Endometrium (tissue), 2 donors: Measurements from ENCODE around the gene FGFBP3.

ENCODE experiments used
- FAIRE-seq: peaks from 2 replicates; lab custom pipeline; 2012; peaks lifted over from hg19 to GRCh38; lab: Jason Lieb, UNC
- donor health status: control.
- donor health status: control.

The FGFBP3 gene

GRCh38 chr10:91909117-91909677 is at the start of gene FGFBP3:
Gene FGFBP3, minus strand, starts transcription at chr10:91909486. Its CDS starts 517 bp downstream, at chr10:91908969.
- no peak for FAIRE-seq

GRCh38 chr10:91957091-91957490 is 47.8 kb upstream of the FGFBP3 start:
- no peak for FAIRE-seq

DNA sequence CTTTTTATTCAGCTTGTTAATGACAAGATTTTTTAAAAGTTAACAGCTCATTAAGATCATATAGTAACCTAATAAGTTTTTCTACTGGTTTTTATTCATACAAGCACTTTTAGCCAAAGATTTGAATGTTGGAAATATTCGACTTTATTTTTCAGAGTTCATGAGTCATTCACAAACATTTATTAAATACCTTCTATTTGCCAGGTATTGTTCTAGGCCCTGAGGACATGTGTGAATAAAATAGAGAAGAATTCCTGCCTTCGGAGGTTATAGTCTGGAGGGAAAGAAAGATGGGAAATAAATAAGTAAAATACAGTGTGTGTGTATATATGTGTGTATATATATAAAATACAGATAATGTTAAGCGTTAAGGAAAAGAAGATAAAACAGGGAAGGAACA is 45.8 kb upstream of the FGFBP3 start:
- no peak for FAIRE-seq

DNA sequence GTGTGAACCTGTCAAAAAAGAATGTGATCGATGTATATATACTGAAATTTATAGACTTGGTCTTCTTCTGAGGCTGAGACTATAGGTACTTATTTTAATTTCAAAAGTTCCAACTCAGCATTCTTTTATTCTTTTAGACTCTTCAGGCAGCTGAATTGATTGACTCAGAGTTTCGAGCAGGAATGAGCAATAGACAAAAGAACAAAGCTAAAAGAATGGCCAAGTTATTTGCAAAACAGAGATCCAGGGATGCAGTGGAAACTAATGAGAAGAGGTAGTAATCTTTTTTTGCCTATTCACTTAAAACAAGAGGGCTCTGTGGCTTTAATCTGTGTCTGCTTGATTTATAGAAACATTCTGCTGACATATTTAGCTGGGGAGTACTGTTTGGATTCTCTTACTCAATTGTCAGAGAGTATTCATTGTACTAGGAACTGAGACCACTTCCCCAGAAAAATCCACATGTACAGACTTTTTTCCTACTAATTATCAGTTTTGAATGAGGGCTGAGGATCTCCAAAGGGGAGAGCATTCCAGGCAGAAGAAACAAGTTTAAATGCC is 44.4 kb upstream of the FGFBP3 start:
- no peak for FAIRE-seq

DNA sequence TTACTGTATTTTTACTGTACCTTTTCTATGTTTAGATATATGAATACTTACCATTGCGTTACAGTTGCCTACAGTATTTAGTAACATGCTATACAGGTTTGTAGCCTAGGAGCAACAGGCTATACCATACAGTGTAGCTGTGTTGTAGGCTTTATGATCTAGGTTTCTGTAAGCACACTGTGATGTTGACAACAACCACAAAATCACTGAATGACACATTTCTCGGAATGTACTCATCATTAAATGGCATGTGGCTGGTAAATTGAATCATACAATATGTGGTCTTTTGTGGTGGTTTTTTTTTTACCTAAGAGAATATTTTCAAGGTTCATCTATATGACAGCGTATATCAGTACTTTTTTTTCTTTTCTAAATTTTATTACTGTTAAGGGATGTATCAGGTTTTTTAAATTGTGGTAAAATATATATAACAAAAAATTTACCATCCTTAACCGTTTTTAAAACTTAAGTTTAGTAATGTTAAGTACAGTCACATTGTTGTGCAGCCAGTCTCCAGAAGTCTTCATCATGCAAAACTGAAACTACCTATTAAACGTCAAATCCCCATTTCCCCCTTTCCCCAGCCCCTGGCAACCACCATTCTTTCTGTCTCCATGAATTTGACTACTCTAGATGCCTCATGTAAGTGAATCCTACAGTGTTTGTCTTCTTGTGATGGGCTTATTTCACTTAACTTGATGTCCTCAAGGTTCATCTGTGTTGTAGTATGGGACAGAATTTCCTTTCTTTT is 35.8 kb upstream of the FGFBP3 start:
- FAIRE-seq = no peak

GRCh38 chr10:91941426-91941825 is 32.1 kb upstream of the FGFBP3 start:
- FAIRE-seq = no peak

DNA sequence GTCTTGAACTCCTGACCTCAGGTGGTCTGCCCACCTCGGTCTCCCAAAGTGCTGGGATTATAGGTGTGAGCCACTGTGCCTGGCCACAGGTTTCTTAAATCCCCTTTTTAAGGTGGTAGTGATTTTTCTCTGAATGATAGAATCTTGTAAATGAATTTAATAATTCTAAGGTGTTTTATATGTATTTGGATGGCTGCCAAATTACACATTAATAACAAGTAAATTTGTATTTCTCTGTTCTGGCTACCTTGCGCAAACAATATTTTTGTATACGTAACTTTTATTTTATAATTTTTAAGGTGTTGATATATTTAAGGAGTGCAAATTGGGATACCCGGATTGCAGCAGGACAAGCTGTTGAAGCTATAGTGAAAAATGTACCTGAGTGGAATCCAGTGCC is 30.4 kb upstream of the FGFBP3 start:
- FAIRE-seq = no peak

GRCh38 chr10:91935886-91936285 is 26.6 kb upstream of the FGFBP3 start:
- no peak for FAIRE-seq

- no peak for FAIRE-seq
These were observed 23.5 kb upstream of the FGFBP3 start for GRCh38 chr10:91932737-91933136.

DNA sequence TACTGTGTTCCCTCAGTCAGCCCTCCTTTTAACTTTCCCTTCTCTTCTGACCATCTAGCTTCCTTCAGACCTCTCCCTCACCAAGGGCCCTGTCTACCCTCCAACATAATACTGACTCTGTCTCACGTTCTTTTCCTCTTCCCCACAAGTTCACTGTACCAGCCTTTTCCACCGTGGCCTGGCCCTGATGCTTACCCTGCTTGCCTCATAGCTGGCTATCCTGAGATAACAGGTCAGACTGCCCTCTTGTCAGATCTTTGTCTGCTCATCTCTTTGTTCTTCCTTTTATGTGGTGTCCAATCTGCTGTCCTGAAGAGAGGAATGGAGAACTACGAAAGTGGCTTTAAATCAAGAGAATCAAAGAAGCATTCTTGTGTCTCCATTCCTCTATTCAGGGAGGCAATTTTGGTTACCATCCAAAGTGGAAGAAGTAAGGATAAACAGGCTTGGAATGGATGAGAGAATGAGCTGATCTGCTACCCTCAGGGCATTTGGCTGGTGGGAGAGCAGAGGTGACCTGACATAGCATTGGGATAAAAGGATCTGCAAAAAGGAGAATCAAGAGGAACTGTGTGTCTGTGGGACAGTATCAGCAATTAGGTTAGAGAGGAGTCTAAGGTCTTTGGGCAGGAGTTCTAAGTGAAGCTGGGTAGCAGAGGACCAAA is 22.4 kb upstream of the FGFBP3 start:
- FAIRE-seq = no peak

DNA sequence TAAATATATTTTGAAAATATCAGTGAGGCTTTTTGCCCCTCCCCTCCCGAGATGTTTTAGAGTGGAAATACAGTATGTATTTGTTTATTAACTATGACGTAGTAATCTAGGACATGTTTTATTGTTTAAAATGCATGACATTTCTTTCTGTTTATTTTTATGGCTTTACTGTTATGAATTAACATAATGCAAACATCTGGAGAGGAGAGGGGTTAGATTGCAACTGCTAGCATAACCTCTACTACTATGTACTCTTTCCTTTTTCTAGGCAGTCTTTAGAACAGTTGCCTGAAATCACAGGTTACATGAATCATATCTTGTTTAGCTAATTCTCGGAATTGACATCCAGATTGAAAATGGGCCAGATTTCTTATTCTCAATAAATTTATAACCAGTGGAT is 21.7 kb upstream of the FGFBP3 start:
- FAIRE-seq = no peak

GRCh38 chr10:91925022-91925320 is 15.7 kb upstream of the FGFBP3 start:
- no peak for FAIRE-seq

DNA sequence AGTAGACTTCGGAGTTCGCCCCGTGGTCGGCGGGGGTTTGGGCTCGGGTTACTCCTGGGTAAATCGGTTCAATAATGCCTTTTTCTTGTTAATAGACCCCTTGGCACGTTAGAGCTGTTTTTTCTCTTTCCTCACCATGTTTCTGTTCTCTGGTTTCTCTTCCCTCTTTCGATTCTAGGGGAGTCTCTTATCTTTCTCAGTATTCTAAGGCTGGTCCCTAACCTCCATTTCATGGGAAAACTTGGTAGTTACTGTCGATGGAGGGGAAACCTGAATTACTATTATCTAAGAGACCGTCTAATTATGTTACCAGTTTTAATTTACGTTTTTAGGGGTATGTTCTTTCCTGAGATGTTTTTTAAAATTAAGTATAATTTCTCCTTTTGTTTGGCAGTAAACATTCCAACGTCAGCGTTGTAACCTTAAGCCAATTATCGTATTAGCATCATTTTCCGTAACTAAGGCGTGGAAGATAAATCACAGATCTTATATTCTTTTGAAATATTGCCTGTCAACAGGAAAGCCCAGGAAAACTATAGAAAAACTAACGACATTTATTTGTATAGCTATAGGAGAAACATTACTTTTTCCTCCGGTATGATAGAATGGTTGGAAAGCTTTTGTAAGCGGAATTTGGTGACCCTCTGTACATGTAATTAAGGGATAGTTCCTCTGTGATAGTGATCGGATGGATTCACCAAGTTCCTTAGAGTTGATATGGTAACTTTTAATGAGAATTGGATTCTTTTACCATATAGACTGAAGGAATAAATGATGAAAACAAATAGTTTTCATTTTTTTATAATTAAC is 15.1 kb upstream of the FGFBP3 start:
- FAIRE-seq = peak; percentile 12

- peak; percentile 62 for FAIRE-seq
These were observed 14.3 kb upstream of the FGFBP3 start, which contains the start of gene BTAF1 for GRCh38 chr10:91923371-91924211. Gene BTAF1, plus strand, starts transcription at chr10:91923770. Its CDS starts 307 bp downstream, at chr10:91924077.

DNA sequence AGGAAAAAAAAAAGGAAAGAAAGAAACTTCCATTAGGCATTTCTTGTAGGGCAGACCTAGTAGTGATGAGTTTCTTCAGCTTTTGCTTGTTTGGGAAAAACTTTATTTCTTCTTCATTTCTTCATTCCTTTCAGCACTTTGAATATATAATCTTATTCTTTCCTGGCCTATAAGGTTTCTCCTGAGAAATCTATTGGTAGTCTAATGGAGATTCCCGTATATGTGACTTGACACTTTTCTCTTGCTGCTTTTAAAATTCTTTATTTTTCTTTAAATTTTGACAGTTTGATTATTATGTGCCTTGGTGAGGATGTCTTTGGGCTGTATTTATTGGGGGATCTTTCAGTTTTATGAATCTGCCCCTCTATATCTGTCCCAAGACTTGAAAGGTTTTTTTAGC is 10.4 kb upstream of the FGFBP3 start:
- FAIRE-seq = no peak

- no peak for FAIRE-seq
These were observed 1.2 kb upstream of the FGFBP3 start for GRCh38 chr10:91910467-91910866.

DNA sequence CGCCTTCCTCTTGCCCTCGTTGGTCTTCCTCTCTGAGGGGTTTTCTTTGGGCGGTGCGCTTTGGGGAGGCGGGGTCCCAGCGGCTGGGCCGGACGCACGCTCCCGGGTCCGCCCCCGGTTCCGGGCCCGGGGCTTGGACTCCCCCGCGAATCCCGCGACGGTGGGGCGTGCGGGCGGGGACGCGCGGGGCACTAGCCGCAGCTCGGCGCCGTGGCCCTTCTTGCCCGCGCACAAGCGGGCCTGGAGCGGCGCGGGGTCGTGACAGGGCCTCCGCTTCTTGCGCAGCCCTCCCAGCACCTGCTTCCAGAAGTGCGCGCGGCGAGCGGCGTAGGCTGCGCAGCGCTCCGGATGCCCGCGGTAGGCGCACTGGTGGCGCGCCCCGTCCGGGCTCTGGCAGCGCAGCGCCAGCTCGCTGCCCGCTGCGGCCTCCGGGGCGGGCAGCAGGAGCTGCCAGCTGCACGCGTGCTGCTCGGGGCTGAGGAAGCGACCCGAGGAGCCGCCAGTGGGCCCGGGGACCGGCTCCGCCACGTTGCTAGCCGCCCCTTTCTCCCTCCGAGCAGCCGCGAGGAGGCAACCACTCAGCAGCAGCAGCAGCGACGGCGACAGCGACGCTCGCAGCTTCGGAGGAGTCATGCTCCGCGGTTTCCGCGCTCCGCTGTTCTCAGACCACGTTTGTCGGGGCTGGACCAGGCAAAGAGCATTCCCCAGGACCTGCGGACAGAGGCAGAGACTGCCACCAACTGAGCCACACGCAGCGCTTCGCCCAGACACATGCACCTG is 759 bp downstream of the FGFBP3 start:
- no peak for FAIRE-seq

- FAIRE-seq = no peak
These were observed 1.4 kb downstream of the FGFBP3 start for GRCh38 chr10:91907914-91908336.

DNA sequence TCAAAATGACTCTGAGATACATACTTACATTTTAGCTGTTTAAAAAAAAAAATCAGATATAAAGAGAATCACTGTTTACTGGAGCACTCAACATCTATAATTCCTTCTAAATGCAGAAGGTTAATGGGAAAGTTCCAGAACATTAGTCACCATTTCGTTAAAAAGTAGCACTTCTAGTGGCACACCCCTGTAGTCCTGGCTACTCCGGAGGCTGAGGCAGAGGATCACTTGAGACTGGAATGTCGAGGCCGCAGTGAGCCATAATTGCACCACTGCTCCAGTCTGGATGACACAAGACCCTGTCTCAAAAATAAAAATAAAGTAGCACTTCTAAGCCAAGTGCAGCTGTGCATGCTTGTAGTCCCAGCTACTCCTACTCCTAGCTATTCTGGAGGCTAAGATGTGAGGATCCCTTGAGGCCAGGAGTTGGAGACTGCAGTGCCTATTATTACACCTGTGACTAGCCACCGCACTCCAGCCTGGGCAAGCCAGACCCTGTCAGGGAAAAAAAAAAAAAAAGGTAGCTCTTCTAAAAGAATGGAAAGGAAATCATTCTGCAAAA is 2.2 kb downstream of the FGFBP3 start:
- FAIRE-seq = no peak
